Parathyroid adenoma (tissue), 2 donors: Measurements from ENCODE around the gene NHSL2.
A peak's percentile ranks its signal among the peaks of the same experiment; 100 is the strongest.

Experiments
- H2AFZ ChIP-seq: fragments of 300-600 bp; sonication (generic); one replicate; pipeline ENCODE4 v1.7.0; 2017; ENCODE audit warnings: antibody characterized with exemption, mild to moderate bottlenecking
- H3K27ac ChIP-seq: fragments of 300-600 bp; sonication (generic); one replicate; pipeline ENCODE4 v1.7.0; 2017
- H3K27me3 ChIP-seq: fragments of 300-600 bp; sonication (generic); one replicate; pipeline ENCODE4 v1.7.0; 2017; ENCODE audit warnings: low read length; ENCODE audit not compliant: control insufficient read depth, insufficient read depth
- H3K36me3 ChIP-seq: fragments of 300-600 bp; sonication (generic); one replicate; pipeline ENCODE4 v1.7.0; 2017; ENCODE audit warnings: low read length; ENCODE audit not compliant: control insufficient read depth, insufficient read depth
- H3K4me1 ChIP-seq: fragments of 300-600 bp; sonication (generic); one replicate; pipeline ENCODE4 v1.7.0; 2017; ENCODE audit warnings: control low read depth
- H3K4me2 ChIP-seq: fragments of 300-600 bp; sonication (generic); one replicate; pipeline ENCODE4 v1.7.0; 2017; ENCODE audit warnings: low read length
- H3K4me3 ChIP-seq: fragments of 300-600 bp; sonication (generic); one replicate; pipeline ENCODE4 v1.7.0; 2017; ENCODE audit warnings: low read depth, low read length
- H3K79me2 ChIP-seq: fragments of 300-600 bp; sonication (generic); one replicate; pipeline ENCODE4 v1.7.0; 2017; ENCODE audit warnings: control low read depth
- H3K9ac ChIP-seq: fragments of 300-600 bp; sonication (generic); one replicate; pipeline ENCODE4 v1.7.0; 2017; ENCODE audit warnings: mild to moderate bottlenecking
- H3K9me3 ChIP-seq: fragments of 300-600 bp; sonication (generic); one replicate; pipeline ENCODE4 v1.7.0; 2017; ENCODE audit warnings: low read length; ENCODE audit not compliant: control insufficient read depth
- TF ChIP-seq, protein P1 (sequence below): fragments of 300-600 bp; sonication (generic); IDR thresholded peaks from one replicate; pipeline ENCODE4 v1.7.0; 2017; ENCODE audit warnings: antibody characterized with exemption, mild to moderate bottlenecking
- donor health status: primary hyperparathyroidism.

The NHSL2 gene

DNA sequence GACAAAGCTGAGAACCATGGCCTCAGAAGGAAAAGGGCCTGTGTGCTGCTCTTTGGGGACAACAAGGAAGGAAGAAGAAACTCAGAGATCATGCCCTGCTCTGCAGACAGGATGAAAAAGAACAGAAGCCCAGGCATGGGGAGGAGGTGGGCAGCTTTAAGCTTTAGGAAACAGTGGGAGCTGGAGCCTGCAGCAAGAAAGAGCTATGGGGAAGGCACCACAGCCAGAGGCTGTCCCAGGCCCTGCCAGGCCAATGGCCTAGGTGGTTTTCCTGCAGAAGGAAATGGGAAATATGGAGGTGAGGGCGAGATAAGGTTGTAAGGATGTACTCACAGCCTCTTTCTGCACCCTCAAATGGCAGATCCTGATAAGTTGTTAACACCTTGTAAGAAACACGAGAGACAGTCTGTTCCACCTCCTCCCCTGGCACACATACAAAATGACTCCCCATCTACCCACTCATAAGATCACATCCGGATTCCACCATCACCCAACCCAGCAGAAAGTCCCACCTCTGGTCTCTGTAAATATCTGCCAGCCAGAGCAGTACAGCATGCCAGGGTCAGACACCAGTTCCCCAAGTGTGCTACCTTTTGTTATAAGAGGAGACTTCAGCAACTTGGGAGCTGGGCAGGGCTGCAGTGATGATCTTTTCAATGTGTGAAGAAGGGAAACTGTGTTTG lies 115.8 kb downstream of the NHSL2 start:
- Histone ChIP-seq H3K4me2 (no peak overlapping the region), H3K4me1 (peaks cover 24% of the 10 kb centered on the region), H3K79me2 (no peaks in the 10 kb centered on the region), H3K27ac (peak overlapping the region; percentile 77), H3K4me3 (no peak overlapping the region), H3K9me3 (no peaks in the 10 kb centered on the region), H3K36me3 (no peaks in the 10 kb centered on the region), H2AFZ (peak overlapping the region; percentile 28), H3K27me3 (no peaks in the 10 kb centered on the region), H3K9ac (no peak overlapping the region)
- TF ChIP-seq, protein P1, sequence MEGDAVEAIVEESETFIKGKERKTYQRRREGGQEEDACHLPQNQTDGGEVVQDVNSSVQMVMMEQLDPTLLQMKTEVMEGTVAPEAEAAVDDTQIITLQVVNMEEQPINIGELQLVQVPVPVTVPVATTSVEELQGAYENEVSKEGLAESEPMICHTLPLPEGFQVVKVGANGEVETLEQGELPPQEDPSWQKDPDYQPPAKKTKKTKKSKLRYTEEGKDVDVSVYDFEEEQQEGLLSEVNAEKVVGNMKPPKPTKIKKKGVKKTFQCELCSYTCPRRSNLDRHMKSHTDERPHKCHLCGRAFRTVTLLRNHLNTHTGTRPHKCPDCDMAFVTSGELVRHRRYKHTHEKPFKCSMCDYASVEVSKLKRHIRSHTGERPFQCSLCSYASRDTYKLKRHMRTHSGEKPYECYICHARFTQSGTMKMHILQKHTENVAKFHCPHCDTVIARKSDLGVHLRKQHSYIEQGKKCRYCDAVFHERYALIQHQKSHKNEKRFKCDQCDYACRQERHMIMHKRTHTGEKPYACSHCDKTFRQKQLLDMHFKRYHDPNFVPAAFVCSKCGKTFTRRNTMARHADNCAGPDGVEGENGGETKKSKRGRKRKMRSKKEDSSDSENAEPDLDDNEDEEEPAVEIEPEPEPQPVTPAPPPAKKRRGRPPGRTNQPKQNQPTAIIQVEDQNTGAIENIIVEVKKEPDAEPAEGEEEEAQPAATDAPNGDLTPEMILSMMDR = no peak

DNA sequence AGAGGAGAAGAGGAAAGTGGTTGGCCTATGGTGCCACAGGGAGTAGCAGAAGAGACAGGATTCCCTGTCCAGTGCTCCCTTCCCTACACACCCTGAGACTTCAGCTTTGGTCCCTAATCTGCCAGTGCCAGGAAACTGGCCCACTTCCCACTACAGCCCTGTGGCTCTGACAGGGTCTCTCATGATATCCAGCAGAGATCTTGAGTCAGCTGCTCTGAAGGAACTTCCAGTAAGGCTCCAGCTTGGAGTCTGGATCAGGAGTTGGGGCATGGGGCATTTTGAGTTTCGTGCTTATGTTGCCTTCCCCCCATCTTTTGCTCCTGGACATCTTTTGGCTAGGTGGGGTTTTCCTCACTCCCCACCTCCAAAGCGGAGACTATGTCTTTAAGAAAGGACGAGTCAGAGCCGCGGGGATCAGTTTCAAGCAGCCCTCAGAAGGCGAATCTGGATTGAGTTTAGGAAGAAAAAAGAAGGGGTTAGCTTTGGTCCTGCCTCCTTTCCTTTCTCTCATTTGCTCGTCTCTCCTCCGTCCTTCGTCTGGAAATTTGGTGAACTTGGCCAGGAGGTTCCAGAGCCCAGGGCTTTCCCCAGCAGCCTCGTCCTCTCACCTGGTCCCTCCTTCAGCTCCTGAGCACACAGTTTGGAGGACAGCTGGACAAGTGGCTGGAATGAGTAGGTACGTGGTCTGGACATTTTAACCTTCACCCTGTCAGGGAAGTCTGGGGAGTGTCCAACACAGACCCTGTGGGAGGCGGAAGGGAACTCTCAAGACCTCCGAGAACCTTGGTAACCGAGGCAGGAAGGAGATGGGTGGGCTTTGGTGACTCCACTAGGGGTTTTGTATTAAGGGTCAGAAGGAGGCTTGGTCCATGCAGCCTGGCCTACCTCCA lies 116.6 kb downstream of the NHSL2 start:
- Histone ChIP-seq H3K4me2 (no peak overlapping the region), H3K4me3 (no peak overlapping the region), H3K9ac (no peak overlapping the region), H3K4me1 (peaks cover 24% of the 10 kb centered on the region), H2AFZ (peak overlapping the region; percentile 28), H3K36me3 (no peaks in the 10 kb centered on the region), H3K9me3 (no peaks in the 10 kb centered on the region), H3K27ac (peak overlapping the region; percentile 77), H3K79me2 (no peaks in the 10 kb centered on the region), H3K27me3 (no peaks in the 10 kb centered on the region)
- TF ChIP-seq, protein P1 = no peak

DNA sequence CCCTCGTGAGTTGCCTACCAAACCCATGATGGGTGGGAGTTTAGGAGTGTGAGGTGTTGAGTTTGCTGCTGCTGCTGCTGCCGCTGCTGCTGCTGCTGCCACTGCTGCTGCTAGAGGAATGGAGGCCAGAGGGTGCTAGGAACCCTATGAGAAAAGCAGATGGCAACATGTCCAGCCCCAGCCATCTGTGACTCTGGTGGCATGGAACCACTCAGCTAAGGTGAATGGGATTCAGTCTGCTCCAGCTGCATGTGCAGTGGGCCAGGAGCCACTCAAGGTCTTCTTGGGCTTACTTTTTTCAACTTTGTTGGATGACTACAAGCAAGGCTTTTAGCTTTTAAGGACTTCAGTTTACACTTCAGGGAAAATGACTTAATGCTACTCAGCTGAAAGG lies 117.3 kb downstream of the NHSL2 start:
- TF ChIP-seq, protein P1 = no peak
- Histone ChIP-seq H3K79me2 (no peaks in the 10 kb centered on the region), H3K4me1 (peaks cover 24% of the 10 kb centered on the region), H3K27me3 (no peaks in the 10 kb centered on the region), H3K9ac (no peak overlapping the region), H2AFZ (peak overlapping the region; percentile 28), H3K27ac (peak overlapping the region; percentile 77), H3K9me3 (no peaks in the 10 kb centered on the region), H3K4me3 (no peak overlapping the region), H3K4me2 (no peak overlapping the region), H3K36me3 (no peaks in the 10 kb centered on the region)

DNA sequence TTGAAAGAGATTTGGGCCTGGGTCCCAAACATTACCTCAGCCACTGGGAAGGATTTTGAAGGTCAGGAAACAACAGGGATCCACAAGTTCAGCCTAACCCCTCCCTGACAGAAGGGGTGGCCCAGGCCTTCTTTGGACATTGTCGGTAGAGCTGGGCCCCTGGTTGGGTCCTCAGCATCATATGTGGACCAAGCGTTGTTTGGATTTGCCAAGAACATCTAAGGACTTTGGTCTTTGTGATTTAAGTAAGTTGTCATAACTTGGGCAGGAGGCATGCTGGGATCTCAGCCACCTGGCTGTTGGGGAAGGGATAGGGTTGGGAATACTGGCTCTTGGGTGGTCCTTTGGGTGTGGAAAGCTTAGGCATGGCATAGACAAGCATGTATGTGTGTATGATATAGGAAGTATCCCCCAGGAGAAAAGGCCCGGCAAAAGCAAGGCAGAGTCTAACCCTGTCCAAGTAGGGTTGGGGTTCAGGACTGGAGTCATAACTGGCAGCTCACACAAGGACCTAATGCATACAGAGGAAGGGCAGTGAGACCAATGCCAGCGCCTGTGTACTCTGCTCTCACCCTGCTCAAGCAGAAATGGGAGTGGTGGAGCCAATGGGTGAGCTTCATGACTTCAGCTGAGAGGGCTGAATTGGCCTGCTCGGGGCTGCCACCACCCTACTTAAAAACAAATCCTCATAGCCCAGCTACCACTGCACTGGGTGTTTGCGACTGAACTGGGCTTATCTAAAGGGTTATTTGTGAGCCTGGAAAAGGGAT lies 118.2 kb downstream of the NHSL2 start:
- Histone ChIP-seq H3K36me3 (no peaks in the 10 kb centered on the region), H3K4me2 (no peak overlapping the region), H3K79me2 (no peaks in the 10 kb centered on the region), H3K4me1 (peaks cover 24% of the 10 kb centered on the region), H3K9ac (no peak overlapping the region), H3K27me3 (no peaks in the 10 kb centered on the region), H3K4me3 (no peak overlapping the region), H2AFZ (no peak overlapping the region), H3K9me3 (no peaks in the 10 kb centered on the region), H3K27ac (peak overlapping the region; percentile 86)
- TF ChIP-seq, protein P1 = no peak
